GM12878 (cell line): Measurements from ENCODE around the gene HGS. TPM values are rescaled to one million over a fixed set of nuclear protein-coding genes. Genes with fewer than 3 reads are reported as not detected.

ENCODE experiments used
- ATAC-seq: fragments of 200-7000 bp; cut with Tn5 transposase; 3 replicates; pipeline ENCODE4 v1.9.1; 2020; ENCODE audit warnings: mild to moderate bottlenecking, moderate library complexity
- BruUV-seq: library from RNA; stranded (reverse); fragments of 400-500 nt; replicated peaks from 2 replicates; lab custom pipeline; 2021; lab: Mats Ljungman, UMichigan
- CTCF ChIA-PET: fragments of 300-600 bp; sonication (Branson Sonifier 250); formaldehyde crosslinking; extraction: SDS; loops from one replicate; lab custom pipeline; 2021; ENCODE audit warnings: inconsistent platforms; lab: Yijun Ruan, JAX
- POLR2A ChIA-PET: fragments of 350-600 bp; formaldehyde crosslinking; extraction: SDS; loops from one replicate; lab custom pipeline; 2021; ENCODE audit warnings: inconsistent platforms; lab: Charles Lee
- RAD21 ChIA-PET: fragments of 300-600 bp; sonication (Branson Sonifier 250); formaldehyde crosslinking; loops from one replicate; lab custom pipeline; 2023; ENCODE audit warnings: antibody characterized with exemption; ENCODE audit not compliant: unreplicated experiment; lab: Charles Lee
- SMC1A ChIA-PET: fragments of 300-600 bp; sonication (Branson Sonifier 250); formaldehyde crosslinking; loops from one replicate; lab custom pipeline; 2023; ENCODE audit not compliant: unreplicated experiment, uncharacterized antibody; lab: Charles Lee
- DNase-seq: peaks from one replicate; pipeline ENCODE4 v3.0.0-alpha.2; 2011; ENCODE audit warnings: low read depth, low spot score
- FAIRE-seq: peaks from 3 replicates; lab custom pipeline; 2011; peaks lifted over from hg19 to GRCh38; lab: Jason Lieb, UNC
- H2AFZ ChIP-seq: 2 replicates; pipeline ENCODE4 v1.6.0; 2011; ENCODE audit warnings: low read depth, low read length, control low read depth; ENCODE audit not compliant: control insufficient read depth
- H3K27ac ChIP-seq: 2 replicates; pipeline ENCODE4 v1.5.1; 2011; ENCODE audit warnings: control low read depth; ENCODE audit not compliant: control insufficient read depth, insufficient read depth
- H3K27me3 ChIP-seq, 2 experiments: replicated peaks in 1 of 2; 2 replicates each; pipeline versions ENCODE4 v1.6.0 to v1.6.1; 2011; ENCODE audit warnings: low read length in 1 of 2; ENCODE audit not compliant: control insufficient read depth in 2 of 2, insufficient read depth in 2 of 2
- H3K36me3 ChIP-seq, 2 experiments: 2 replicates each; pipeline ENCODE4 v1.5.1; 2011; ENCODE audit warnings: low read length in 1 of 2; ENCODE audit not compliant: control insufficient read depth in 2 of 2, insufficient read depth in 2 of 2
- H3K4me1 ChIP-seq: 2 replicates; pipeline ENCODE4 v1.6.1; 2011; ENCODE audit warnings: mild to moderate bottlenecking, low read length, moderate library complexity, mixed read lengths; ENCODE audit not compliant: control insufficient read depth, insufficient read depth
- H3K4me2 ChIP-seq: 2 replicates; pipeline ENCODE4 v1.6.0; 2011; ENCODE audit warnings: control low read depth; ENCODE audit not compliant: control insufficient read depth, insufficient read depth
- H3K4me3 ChIP-seq: fragments of 200-600 bp; sonication (generic); 2 replicates; pipeline ENCODE4 v1.5.1; 2016
- H3K79me2 ChIP-seq: 2 replicates; pipeline ENCODE4 v1.6.0; 2011; ENCODE audit warnings: low read length; ENCODE audit not compliant: control insufficient read depth, insufficient read depth
- H3K9ac ChIP-seq: 2 replicates; pipeline ENCODE4 v1.8.0; 2011; ENCODE audit warnings: low read length, control low read depth, mixed read lengths; ENCODE audit not compliant: control insufficient read depth, insufficient read depth
- H3K9me3 ChIP-seq: replicated peaks from 3 replicates; pipeline ENCODE4 v1.5.1; 2011; ENCODE audit warnings: mild to moderate bottlenecking, low read length; ENCODE audit not compliant: control insufficient read depth, insufficient read depth
- H4K20me1 ChIP-seq: 2 replicates; pipeline ENCODE4 v1.6.0; 2011; ENCODE audit not compliant: control insufficient read depth, insufficient read depth
- CBFB ChIP-seq: IDR thresholded peaks from 2 replicates; pipeline ENCODE4 v1.6.1; 2016; ENCODE audit warnings: antibody characterized with exemption, low read depth
- CEBPB ChIP-seq, 2 experiments: fragments of 150-350 bp in 1 of 2; IDR thresholded peaks; 2 replicates each; pipeline ENCODE4 v1.6.1; 2012 to 2014; ENCODE audit warnings: low read depth in 2 of 2, low read length in 2 of 2, borderline replicate concordance in 1 of 2, inconsistent platforms in 1 of 2
- CHD1 ChIP-seq: IDR thresholded peaks from 2 replicates; pipeline ENCODE4 v1.6.1; 2012; ENCODE audit warnings: low read depth, low read length, improper control_type of control experiment
- CREB1 ChIP-seq: IDR thresholded peaks from 2 replicates; pipeline ENCODE4 v1.6.1; 2012; ENCODE audit warnings: low read depth, mild to moderate bottlenecking, inconsistent platforms
- ESRRA ChIP-seq: IDR thresholded peaks from 2 replicates; pipeline ENCODE4 v1.6.1; 2012; ENCODE audit warnings: mild to moderate bottlenecking, low read length, improper control_type of control experiment
- GABPA ChIP-seq: IDR thresholded peaks from 2 replicates; pipeline ENCODE4 v1.6.1; 2014; ENCODE audit warnings: antibody characterized with exemption, low read depth, mild to moderate bottlenecking, inconsistent platforms
- HDAC6 ChIP-seq: fragments of 200-600 bp; sonication (generic); IDR thresholded peaks from one replicate; pipeline ENCODE4 v1.8.0; 2017; ENCODE audit warnings: antibody characterized with exemption; ENCODE audit not compliant: unreplicated experiment
- LARP7 ChIP-seq: fragments of 450-650 bp; IDR thresholded peaks from 2 replicates; pipeline ENCODE4 v1.6.1; 2017; ENCODE audit warnings: mild to moderate bottlenecking
- MTA2 ChIP-seq: fragments of 450-650 bp; IDR thresholded peaks from 2 replicates; pipeline ENCODE4 v1.6.1; 2016; ENCODE audit warnings: low read depth, mild to moderate bottlenecking, moderate library complexity
- PML ChIP-seq: IDR thresholded peaks from 2 replicates; pipeline ENCODE4 v1.6.1; 2012; ENCODE audit warnings: low read length, inconsistent platforms
- STAT1 ChIP-seq: fragments of 450-650 bp; conservative IDR thresholded peaks from 2 replicates; pipeline ENCODE4 v1.6.1; 2014; ENCODE audit warnings: antibody characterized with exemption, mild to moderate bottlenecking
- WGBS: methylation state at CpG from one replicate; pipeline ENCODE4 v1.1.6; 2016; ENCODE audit warnings: low lambda C conversion rate; ENCODE audit not compliant: insufficient replicate concordance, insufficient coverage; ENCODE audit errors: missing lambda C conversion rate; 5-methylcytosine and 5-hydroxymethylcytosine counted together
- in situ Hi-C: fragments of 300-500 bp; cut with MboI; formaldehyde crosslinking; loops from 9 replicates; pipeline ENCODE4 v1.14.3; 2018; ENCODE audit warnings: mixed read lengths
- intact Hi-C: fragments of 100-400 bp; cut with micrococcal nuclease; formaldehyde crosslinking; loops from one replicate; pipeline ENCODE4 v1.14.2; 2022; ENCODE audit not compliant: unreplicated experiment
- polyA plus RNA-seq, 11 experiments: library from polyadenylated mRNA; depleted of rRNA in 4 of 11; unstranded in 6 of 11; stranded (reverse) in 5 of 11; fragments of >200 nt; fragmentation: Nextera tagmentation in 4 of 11; fragmentation: Illumina TruSeq in 1 of 11; extraction: Ambion mirVana in 4 of 11; extraction: Trizol in 1 of 11; gene quantifications; 1 replicate in 1 of 11; 2 replicates in 10 of 11; pipeline versions ENCODE4 v1.2.1 to v1.2.3, GENCODE V29; 2011 to 2016; ENCODE audit warnings: inconsistent platforms in 2 of 11, missing spikeins in 2 of 11, low read depth in 1 of 11
- total RNA-seq, 4 experiments: library from RNA; depleted of rRNA in 3 of 4; stranded (reverse); fragments of >200 nt in 3 of 4; fragmentation: Illumina TruSeq in 1 of 4; extraction: Trizol in 1 of 4; gene quantifications; 2 replicates each; pipeline versions ENCODE4 v1.2.1 to v1.2.3, GENCODE V29; 2013 to 2021
- TF ChIP-seq, protein P1 (sequence below), 3 experiments: IDR thresholded peaks in 2 of 3; conservative IDR thresholded peaks in 1 of 3; 2 replicates each; pipeline ENCODE4 v1.5.1; 2011; ENCODE audit warnings: low read depth in 3 of 3, low read length in 3 of 3, mild to moderate bottlenecking in 3 of 3, control low read depth in 2 of 3, moderate library complexity in 2 of 3, inconsistent platforms in 1 of 3, mixed read lengths in 1 of 3; ENCODE audit not compliant: control insufficient read depth in 2 of 3, insufficient read depth in 1 of 3; ENCODE audit errors: extremely low read depth in 1 of 3
- TF ChIP-seq, protein P2 (sequence below): fragments of 450-650 bp; IDR thresholded peaks from 2 replicates; pipeline ENCODE4 v1.6.1; 2016; ENCODE audit warnings: mild to moderate bottlenecking
- TF ChIP-seq, protein P3 (sequence below): IDR thresholded peaks from 2 replicates; pipeline ENCODE4 v1.6.1; 2011; ENCODE audit warnings: low read depth, mild to moderate bottlenecking, low read length, moderate library complexity, borderline replicate concordance; ENCODE audit errors: extremely low read depth
- TF ChIP-seq, protein P4 (sequence below): fragments of 450-650 bp; IDR thresholded peaks from 2 replicates; pipeline ENCODE4 v1.6.1; 2018; ENCODE audit warnings: mild to moderate bottlenecking, low read depth, moderate library complexity; ENCODE audit not compliant: partially characterized antibody
- TF ChIP-seq, protein P5 (sequence below): IDR thresholded peaks from 2 replicates; pipeline ENCODE4 v1.6.1; 2011; ENCODE audit warnings: borderline replicate concordance, low read depth, mild to moderate bottlenecking, moderate library complexity, low read length; ENCODE audit not compliant: insufficient read depth, poor library complexity, severe bottlenecking

Gene HGS
- total and polyA plus RNA-seq, 10 of the 15 experiments (the other 5 are each of a cell fraction or from before 2014, with no cell fraction given) = 2.2 to 85.6 (median 55.3) TPM

DNA sequence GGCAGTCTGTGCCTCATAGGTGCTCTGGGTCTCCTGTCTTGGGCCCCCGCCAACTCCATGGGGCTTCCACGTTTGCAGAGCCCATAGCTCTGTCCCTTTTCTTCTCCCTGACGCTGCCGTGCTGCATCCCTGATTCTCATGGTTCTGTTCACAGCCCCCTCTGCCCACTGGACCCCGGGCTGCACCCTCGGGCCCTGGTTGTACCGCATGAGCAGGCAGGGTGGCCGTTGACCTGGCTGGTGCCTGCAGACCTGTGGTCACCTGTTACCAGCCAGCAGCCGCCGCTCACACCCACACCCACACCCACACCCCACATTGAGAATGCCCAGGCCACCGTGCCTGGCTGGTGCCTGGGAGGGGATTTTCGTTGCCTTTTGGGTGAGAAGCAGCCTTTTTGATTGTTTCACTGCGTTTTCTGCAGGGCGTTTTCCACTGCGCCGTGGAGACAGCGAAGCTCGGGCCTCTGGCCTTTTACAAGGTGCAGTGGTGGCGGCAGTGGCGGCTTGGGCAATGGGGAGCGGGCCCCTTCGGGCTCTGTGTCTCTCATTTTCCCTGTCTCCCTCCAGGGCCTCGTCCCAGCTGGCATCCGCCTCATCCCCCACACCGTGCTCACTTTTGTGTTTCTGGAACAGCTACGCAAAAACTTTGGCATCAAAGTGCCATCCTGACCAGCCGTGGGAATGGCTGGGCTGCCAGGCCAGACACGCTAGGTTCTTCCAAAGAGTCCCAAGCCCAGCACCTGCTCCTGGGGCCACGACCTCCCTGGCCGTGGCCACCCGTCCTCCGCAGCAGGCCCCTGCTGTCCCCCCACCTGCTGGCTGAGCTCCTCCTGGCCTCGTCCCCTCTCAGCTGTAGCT is 35.8 kb downstream of the HGS start:
- no peaks in the 10 kb centered on the region; the same call in 1 of the 2 replicates for H3K4me1 ChIP-seq
- H3K36me3 ChIP-seq = peaks cover 0 to 4% of the 10 kb centered on the region in 2 experiments; a peak in 2 of 4 replicates
- ATAC-seq (no peak), FAIRE-seq (no peak), DNase-seq (no peak)
- H3K4me3 ChIP-seq = no peak overlapping the region
- H3K27ac ChIP-seq = no peak overlapping the region
- ChIA-PET RAD21 (no interaction called here), CTCF (no interaction called here), POLR2A (no interaction called here), SMC1A (no interaction called here)
- BruUV-seq = no TSS peak
- WGBS = 82% methylated on average over 31 of the region's 33 CpGs
- no peaks in the 10 kb centered on the region for H3K27me3 ChIP-seq
- H3K9ac ChIP-seq = no peak overlapping the region
- H3K79me2 ChIP-seq = no peaks in the 10 kb centered on the region; the same call in 1 of the 2 replicates
- H2AFZ ChIP-seq = no peak overlapping the region
- intact Hi-C loops (no loop called here), in situ Hi-C loops (loop anchor here (5.0 kb wide), 1 partner anchor 103 kb away; no protein-coding TSS in a partner anchor)
- H4K20me1 ChIP-seq = no peaks in the 10 kb centered on the region
- H3K9me3 ChIP-seq = no peaks in the 10 kb centered on the region
- H3K4me2 ChIP-seq = no peak overlapping the region
- TF ChIP-seq STAT1 (no peak), HDAC6 (no peak), MTA2 (no peak), PML (no peak), LARP7 (no peak), CREB1 (no peak), CBFB (no peak), CEBPB (IDR thresholded peaks at IDR 0.05; ENCODE audit: borderline replicate concordance in 1 of 2, low read depth in 2 of 2, low read length in 2 of 2) (no peak), CHD1 (no peak), GABPA (no peak), ESRRA (no peak)
- TF ChIP-seq, protein P1, sequence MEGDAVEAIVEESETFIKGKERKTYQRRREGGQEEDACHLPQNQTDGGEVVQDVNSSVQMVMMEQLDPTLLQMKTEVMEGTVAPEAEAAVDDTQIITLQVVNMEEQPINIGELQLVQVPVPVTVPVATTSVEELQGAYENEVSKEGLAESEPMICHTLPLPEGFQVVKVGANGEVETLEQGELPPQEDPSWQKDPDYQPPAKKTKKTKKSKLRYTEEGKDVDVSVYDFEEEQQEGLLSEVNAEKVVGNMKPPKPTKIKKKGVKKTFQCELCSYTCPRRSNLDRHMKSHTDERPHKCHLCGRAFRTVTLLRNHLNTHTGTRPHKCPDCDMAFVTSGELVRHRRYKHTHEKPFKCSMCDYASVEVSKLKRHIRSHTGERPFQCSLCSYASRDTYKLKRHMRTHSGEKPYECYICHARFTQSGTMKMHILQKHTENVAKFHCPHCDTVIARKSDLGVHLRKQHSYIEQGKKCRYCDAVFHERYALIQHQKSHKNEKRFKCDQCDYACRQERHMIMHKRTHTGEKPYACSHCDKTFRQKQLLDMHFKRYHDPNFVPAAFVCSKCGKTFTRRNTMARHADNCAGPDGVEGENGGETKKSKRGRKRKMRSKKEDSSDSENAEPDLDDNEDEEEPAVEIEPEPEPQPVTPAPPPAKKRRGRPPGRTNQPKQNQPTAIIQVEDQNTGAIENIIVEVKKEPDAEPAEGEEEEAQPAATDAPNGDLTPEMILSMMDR (IDR thresholded peaks at IDR 0.05 in 2 of 3, conservative IDR thresholded peaks at IDR 0.05 in 1 of 3; ENCODE audit: control insufficient read depth in 2 of 3, extremely low read depth in 1 of 3, insufficient read depth in 1 of 3, low read depth in 3 of 3, low read length in 3 of 3) = no peak
- TF ChIP-seq, protein P2, sequence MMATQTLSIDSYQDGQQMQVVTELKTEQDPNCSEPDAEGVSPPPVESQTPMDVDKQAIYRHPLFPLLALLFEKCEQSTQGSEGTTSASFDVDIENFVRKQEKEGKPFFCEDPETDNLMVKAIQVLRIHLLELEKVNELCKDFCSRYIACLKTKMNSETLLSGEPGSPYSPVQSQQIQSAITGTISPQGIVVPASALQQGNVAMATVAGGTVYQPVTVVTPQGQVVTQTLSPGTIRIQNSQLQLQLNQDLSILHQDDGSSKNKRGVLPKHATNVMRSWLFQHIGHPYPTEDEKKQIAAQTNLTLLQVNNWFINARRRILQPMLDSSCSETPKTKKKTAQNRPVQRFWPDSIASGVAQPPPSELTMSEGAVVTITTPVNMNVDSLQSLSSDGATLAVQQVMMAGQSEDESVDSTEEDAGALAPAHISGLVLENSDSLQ = no peak
- TF ChIP-seq, protein P3, sequence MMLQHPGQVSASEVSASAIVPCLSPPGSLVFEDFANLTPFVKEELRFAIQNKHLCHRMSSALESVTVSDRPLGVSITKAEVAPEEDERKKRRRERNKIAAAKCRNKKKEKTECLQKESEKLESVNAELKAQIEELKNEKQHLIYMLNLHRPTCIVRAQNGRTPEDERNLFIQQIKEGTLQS = no peak
- TF ChIP-seq, protein P4, sequence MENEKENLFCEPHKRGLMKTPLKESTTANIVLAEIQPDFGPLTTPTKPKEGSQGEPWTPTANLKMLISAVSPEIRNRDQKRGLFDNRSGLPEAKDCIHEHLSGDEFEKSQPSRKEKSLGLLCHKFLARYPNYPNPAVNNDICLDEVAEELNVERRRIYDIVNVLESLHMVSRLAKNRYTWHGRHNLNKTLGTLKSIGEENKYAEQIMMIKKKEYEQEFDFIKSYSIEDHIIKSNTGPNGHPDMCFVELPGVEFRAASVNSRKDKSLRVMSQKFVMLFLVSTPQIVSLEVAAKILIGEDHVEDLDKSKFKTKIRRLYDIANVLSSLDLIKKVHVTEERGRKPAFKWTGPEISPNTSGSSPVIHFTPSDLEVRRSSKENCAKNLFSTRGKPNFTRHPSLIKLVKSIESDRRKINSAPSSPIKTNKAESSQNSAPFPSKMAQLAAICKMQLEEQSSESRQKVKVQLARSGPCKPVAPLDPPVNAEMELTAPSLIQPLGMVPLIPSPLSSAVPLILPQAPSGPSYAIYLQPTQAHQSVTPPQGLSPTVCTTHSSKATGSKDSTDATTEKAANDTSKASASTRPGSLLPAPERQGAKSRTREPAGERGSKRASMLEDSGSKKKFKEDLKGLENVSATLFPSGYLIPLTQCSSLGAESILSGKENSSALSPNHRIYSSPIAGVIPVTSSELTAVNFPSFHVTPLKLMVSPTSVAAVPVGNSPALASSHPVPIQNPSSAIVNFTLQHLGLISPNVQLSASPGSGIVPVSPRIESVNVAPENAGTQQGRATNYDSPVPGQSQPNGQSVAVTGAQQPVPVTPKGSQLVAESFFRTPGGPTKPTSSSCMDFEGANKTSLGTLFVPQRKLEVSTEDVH = no peak
- TF ChIP-seq, protein P5, sequence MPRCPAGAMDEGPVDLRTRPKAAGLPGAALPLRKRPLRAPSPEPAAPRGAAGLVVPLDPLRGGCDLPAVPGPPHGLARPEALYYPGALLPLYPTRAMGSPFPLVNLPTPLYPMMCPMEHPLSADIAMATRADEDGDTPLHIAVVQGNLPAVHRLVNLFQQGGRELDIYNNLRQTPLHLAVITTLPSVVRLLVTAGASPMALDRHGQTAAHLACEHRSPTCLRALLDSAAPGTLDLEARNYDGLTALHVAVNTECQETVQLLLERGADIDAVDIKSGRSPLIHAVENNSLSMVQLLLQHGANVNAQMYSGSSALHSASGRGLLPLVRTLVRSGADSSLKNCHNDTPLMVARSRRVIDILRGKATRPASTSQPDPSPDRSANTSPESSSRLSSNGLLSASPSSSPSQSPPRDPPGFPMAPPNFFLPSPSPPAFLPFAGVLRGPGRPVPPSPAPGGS = no peak
